Smooth muscle cell (in vitro differentiated cells): ENCODE results near the gene MAD1L1. TPM values are rescaled to one million over a fixed set of nuclear protein-coding genes. Genes with fewer than 3 reads are reported as not detected.

Experiments
- DNase-seq: peaks from one replicate; lab custom pipeline; 2025; ENCODE audit not compliant: unreplicated experiment; lab: John Stamatoyannopoulos, UW
- H2AFZ ChIP-seq: fragments of 200-600 bp; sonication (generic); 2 replicates; pipeline ENCODE4 v1.6.0; 2016; ENCODE audit warnings: antibody characterized with exemption, low read depth, mild to moderate bottlenecking
- H3F3A ChIP-seq: fragments of 200-600 bp; sonication (generic); 2 replicates; pipeline ENCODE4 v1.6.0; 2017; ENCODE audit warnings: antibody characterized with exemption, low read depth
- H3K27ac ChIP-seq: fragments of 200-600 bp; sonication (generic); 2 replicates; pipeline ENCODE4 v1.5.1; 2016; ENCODE audit warnings: low read depth, mild to moderate bottlenecking
- H3K27me3 ChIP-seq: fragments of 200-600 bp; sonication (generic); 2 replicates; pipeline ENCODE4 v1.6.1; 2016; ENCODE audit warnings: low read depth, mild to moderate bottlenecking
- H3K36me3 ChIP-seq: fragments of 200-600 bp; sonication (generic); 2 replicates; pipeline ENCODE4 v1.5.1; 2016; ENCODE audit warnings: low read depth
- H3K4me1 ChIP-seq: fragments of 200-600 bp; sonication (generic); 2 replicates; pipeline ENCODE4 v1.5.1; 2016; ENCODE audit warnings: low read depth
- H3K4me2 ChIP-seq: fragments of 200-600 bp; sonication (generic); 2 replicates; pipeline ENCODE4 v1.6.0; 2016; ENCODE audit warnings: mild to moderate bottlenecking
- H3K4me3 ChIP-seq: fragments of 200-600 bp; sonication (generic); 2 replicates; pipeline ENCODE4 v1.5.1; 2016; ENCODE audit warnings: mild to moderate bottlenecking
- H3K79me2 ChIP-seq: fragments of 200-600 bp; sonication (generic); 2 replicates; pipeline ENCODE4 v1.6.0; 2016; ENCODE audit warnings: low read depth, mild to moderate bottlenecking
- H3K9ac ChIP-seq: fragments of 200-600 bp; sonication (generic); 2 replicates; pipeline ENCODE4 v1.6.0; 2016; ENCODE audit warnings: low read depth
- H3K9me3 ChIP-seq: fragments of 200-600 bp; sonication (generic); replicated peaks from 2 replicates; pipeline ENCODE4 v1.5.1; 2016; ENCODE audit warnings: low read depth
- H4K20me1 ChIP-seq: fragments of 200-600 bp; sonication (generic); 2 replicates; pipeline ENCODE4 v1.6.0; 2016; ENCODE audit warnings: low read depth
- WGBS: methylation state at CpG from one replicate; pipeline ENCODE4 v1.1.7; 2016; ENCODE audit warnings: low lambda C conversion rate; 5-methylcytosine and 5-hydroxymethylcytosine counted together
- polyA plus RNA-seq: library from polyadenylated mRNA; unstranded; fragments of >200 nt; fragmentation: Nextera tagmentation; extraction: Ambion mirVana; gene quantifications from 2 replicates; pipeline ENCODE4 v1.2.1, GENCODE V29; 2016
- total RNA-seq: library from RNA; depleted of rRNA; stranded (reverse); fragments of >200 nt; gene quantifications from 2 replicates; pipeline ENCODE4 v1.2.3, GENCODE V29; 2014
- TF ChIP-seq, protein P1 (sequence below): fragments of 200-600 bp; sonication (generic); IDR thresholded peaks from 2 replicates; pipeline ENCODE4 v1.5.1; 2017; ENCODE audit warnings: borderline replicate concordance, mild to moderate bottlenecking, antibody characterized with exemption; ENCODE audit not compliant: insufficient read depth, poor library complexity, severe bottlenecking

MAD1L1 gene
- total and polyA plus RNA-seq, 2 experiments from 2014 or later = 33.4 to 60.7 TPM

DNA sequence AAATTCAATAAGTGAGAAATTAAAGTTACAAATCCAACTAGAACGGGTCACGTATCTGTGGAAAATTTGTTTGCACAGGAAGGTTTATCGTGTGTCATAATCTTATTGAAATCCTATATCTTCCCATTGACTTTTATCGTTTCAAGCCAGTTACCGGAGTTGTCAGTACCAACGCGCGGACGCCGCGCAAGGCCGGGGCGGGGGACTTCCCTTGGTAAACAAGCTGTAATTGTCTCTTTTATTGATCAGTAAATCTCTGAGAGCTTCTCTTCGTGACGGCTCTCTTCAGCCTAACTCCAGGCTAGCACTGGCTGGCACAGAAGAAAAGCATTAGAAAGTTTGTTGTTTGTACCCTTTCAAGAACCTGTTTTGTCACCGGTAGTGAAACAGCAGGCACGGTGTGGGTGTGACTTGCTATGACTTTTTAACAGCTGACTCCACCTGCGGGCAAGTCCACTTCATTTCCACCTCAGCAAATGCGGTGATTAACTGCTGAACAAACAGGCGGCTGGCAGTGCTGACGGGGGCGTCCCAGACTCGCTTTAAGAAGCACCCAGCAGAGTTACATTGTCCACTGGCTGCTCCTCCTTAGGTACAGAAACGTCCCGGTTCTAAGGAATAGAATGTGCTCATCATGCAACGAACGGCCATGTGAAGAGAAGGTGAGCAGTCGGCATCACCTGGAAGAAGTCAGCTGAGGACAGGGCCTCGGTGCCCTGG, 215.8 kb downstream of the MAD1L1 start:
- H3K36me3 ChIP-seq = no peaks in the 10 kb centered on the region
- no peak overlapping the region for H3K27ac ChIP-seq
- H3K4me2 ChIP-seq = no peak overlapping the region
- H3K4me1 ChIP-seq = peaks cover 6% of the 10 kb centered on the region
- no peak overlapping the region for H3K9ac ChIP-seq
- no peaks in the 10 kb centered on the region for H3K9me3 ChIP-seq
- H3K4me3 ChIP-seq = no peak overlapping the region
- no peaks in the 10 kb centered on the region for H3K79me2 ChIP-seq
- no peak overlapping the region for H2AFZ ChIP-seq
- peaks cover 24% of the 10 kb centered on the region for H4K20me1 ChIP-seq
- peaks cover 4% of the 10 kb centered on the region for H3F3A ChIP-seq
- H3K27me3 ChIP-seq = no peaks in the 10 kb centered on the region
- no peak for DNase-seq
- TF ChIP-seq, protein P1, sequence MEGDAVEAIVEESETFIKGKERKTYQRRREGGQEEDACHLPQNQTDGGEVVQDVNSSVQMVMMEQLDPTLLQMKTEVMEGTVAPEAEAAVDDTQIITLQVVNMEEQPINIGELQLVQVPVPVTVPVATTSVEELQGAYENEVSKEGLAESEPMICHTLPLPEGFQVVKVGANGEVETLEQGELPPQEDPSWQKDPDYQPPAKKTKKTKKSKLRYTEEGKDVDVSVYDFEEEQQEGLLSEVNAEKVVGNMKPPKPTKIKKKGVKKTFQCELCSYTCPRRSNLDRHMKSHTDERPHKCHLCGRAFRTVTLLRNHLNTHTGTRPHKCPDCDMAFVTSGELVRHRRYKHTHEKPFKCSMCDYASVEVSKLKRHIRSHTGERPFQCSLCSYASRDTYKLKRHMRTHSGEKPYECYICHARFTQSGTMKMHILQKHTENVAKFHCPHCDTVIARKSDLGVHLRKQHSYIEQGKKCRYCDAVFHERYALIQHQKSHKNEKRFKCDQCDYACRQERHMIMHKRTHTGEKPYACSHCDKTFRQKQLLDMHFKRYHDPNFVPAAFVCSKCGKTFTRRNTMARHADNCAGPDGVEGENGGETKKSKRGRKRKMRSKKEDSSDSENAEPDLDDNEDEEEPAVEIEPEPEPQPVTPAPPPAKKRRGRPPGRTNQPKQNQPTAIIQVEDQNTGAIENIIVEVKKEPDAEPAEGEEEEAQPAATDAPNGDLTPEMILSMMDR = no peak
- WGBS = 92% methylated on average over 29 of the region's 29 CpGs

DNA sequence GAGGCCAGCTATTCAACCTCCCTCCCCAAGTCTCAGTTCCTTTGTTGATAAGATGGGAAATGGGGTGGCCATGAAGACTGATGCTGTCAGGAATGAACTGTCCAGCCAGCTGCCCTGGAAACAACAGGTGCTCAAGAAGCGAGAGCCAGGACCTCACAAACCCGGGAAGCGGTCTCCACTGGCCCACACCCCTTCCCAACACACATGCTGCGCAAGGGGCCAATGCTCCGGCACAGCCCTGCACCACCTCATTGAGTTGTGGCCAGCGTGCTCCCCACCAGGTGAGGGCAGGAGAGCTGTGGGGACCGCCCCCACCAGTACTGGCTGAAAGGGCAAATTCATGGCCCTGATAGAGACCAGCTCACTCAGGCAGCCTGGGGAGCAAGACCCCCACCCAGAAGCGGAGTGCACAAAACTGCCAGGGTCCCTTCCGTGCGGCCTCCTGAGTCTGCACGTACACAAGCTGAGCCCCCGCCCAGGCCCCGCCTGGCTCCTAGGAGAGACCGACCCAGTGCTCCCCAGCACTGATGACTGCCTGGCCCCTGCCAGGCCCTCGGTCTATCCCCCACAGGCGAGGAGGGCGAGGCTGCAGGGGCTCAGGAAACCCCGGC, 216.6 kb downstream of the MAD1L1 start:
- peaks cover 21% of the 10 kb centered on the region for H4K20me1 ChIP-seq
- H3F3A ChIP-seq = peaks cover 4% of the 10 kb centered on the region
- H3K4me3 ChIP-seq = no peak overlapping the region
- no peaks in the 10 kb centered on the region for H3K36me3 ChIP-seq
- no peaks in the 10 kb centered on the region for H3K27me3 ChIP-seq
- no peaks in the 10 kb centered on the region for H3K9me3 ChIP-seq
- DNase-seq = no peak
- no peak overlapping the region for H2AFZ ChIP-seq
- H3K4me2 ChIP-seq = no peak overlapping the region
- peaks cover 6% of the 10 kb centered on the region for H3K4me1 ChIP-seq
- TF ChIP-seq, protein P1 = no peak
- WGBS = 94% methylated on average over 18 of the region's 18 CpGs
- no peaks in the 10 kb centered on the region for H3K79me2 ChIP-seq
- no peak overlapping the region for H3K9ac ChIP-seq
- H3K27ac ChIP-seq = no peak overlapping the region

DNA sequence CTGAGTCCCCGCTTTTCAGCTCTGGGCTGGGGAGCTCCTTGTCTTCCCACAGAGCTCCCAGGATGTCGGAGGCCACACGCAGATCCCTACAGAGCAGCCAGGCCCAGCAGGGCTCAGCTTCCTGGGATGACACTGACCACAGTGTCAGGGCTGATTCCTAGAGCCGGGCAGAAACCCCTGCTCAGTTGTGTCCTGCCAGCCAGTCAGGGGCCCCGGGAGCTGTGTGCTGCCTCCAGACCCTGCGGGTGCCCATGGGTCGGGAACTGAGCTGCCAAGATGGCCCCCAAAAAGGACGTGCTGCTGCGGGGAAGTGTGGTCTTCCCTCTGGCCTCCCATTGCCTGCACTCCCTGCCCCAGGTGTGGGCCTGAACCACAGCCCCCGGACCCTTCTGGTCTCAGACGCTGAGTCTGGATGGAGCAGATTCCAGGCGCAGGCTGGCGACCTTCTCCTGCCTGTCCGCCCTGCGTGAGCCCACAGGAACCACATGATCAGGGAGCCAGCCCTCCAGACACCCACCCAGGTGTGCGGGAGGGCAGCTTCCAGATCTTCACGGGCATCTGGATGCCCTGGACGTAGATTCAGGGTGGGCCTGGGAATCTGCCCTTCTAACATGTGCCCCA, 217.4 kb downstream of the MAD1L1 start:
- Histone ChIP-seq H3K4me2 (no peak overlapping the region), H3K36me3 (no peaks in the 10 kb centered on the region), H2AFZ (no peak overlapping the region), H3F3A (peaks cover 1% of the 10 kb centered on the region), H3K9me3 (no peaks in the 10 kb centered on the region), H3K79me2 (no peaks in the 10 kb centered on the region), H3K4me3 (no peak overlapping the region), H3K27me3 (no peaks in the 10 kb centered on the region), H3K4me1 (peaks cover 6% of the 10 kb centered on the region), H4K20me1 (peaks cover 17% of the 10 kb centered on the region), H3K9ac (no peak overlapping the region), H3K27ac (no peak overlapping the region)
- DNase-seq = no peak
- TF ChIP-seq, protein P1 = no peak
- WGBS = 95% methylated on average over 18 of the region's 18 CpGs
